SK-N-SH (cell line): ENCODE results near the gene FMO5. TPM values are rescaled to one million over a fixed set of nuclear protein-coding genes. Genes with fewer than 3 reads are reported as not detected.

ENCODE experiments used
- CTCF ChIA-PET: fragments of 300-600, 350-600 bp; formaldehyde crosslinking; extraction: SDS; loops from one replicate; lab custom pipeline; 2021; lab: Yijun Ruan, JAX
- POLR2A ChIA-PET: fragments of 350-600 bp; sonication (Branson Sonifier 250); formaldehyde crosslinking; extraction: SDS; loops from one replicate; lab custom pipeline; 2020; ENCODE audit warnings: antibody characterized with exemption, inconsistent platforms; lab: Yijun Ruan, JAX
- DNase-seq: peaks from one replicate; pipeline ENCODE4 v3.0.0; 2012
- H2AFZ ChIP-seq: fragments of 200-600 bp; sonication (generic); 2 replicates; pipeline ENCODE4 v1.8.1; 2016; ENCODE audit warnings: antibody characterized with exemption, mild to moderate bottlenecking, low read depth
- H3F3A ChIP-seq: fragments of 200-600 bp; sonication (generic); replicated peaks from 2 replicates; pipeline ENCODE3; 2016; ENCODE audit warnings: antibody characterized with exemption, mild to moderate bottlenecking; ENCODE audit not compliant: insufficient read depth
- H3K27ac ChIP-seq, 2 experiments: fragments of 200-500 bp in 1 of 2; fragments of 200-600 bp in 1 of 2; sonication (Bioruptor generic) in 1 of 2; sonication (generic), shearing (Covaris generic) in 1 of 2; 2 replicates each; pipeline versions ENCODE4 v1.5.1 to v1.6.1; 2014 to 2016; ENCODE audit warnings: low read depth in 2 of 2, inconsistent platforms in 1 of 2, low read length in 1 of 2, mild to moderate bottlenecking in 1 of 2, mixed read lengths in 1 of 2
- H3K27me3 ChIP-seq: fragments of 200-600 bp; sonication (generic), shearing (Covaris generic); 2 replicates; pipeline ENCODE4 v1.6.1; 2016; ENCODE audit warnings: mixed run types; ENCODE audit not compliant: insufficient read depth
- H3K36me3 ChIP-seq, 2 experiments: fragments of 200-500 bp in 1 of 2; fragments of 200-600 bp in 1 of 2; sonication (Bioruptor generic) in 1 of 2; sonication (generic) in 1 of 2; replicated peaks in 1 of 2; 2 replicates each; pipeline versions ENCODE3 to v1.5.1; 2014 to 2016; ENCODE audit warnings: low read length in 1 of 2, mild to moderate bottlenecking in 1 of 2; ENCODE audit not compliant: insufficient read depth in 2 of 2, control insufficient read depth in 1 of 2
- H3K4me1 ChIP-seq, 2 experiments: fragments of 200-500 bp in 1 of 2; fragments of 200-600 bp in 1 of 2; sonication (Bioruptor generic) in 1 of 2; sonication (generic), shearing (Covaris generic) in 1 of 2; 2 replicates each; pipeline versions ENCODE4 v1.5.1 to v1.6.1; 2014 to 2016; ENCODE audit warnings: low read depth in 1 of 2, low read length in 1 of 2, mixed run types in 1 of 2; ENCODE audit not compliant: insufficient read depth in 2 of 2, control insufficient read depth in 1 of 2
- H3K4me2 ChIP-seq: fragments of 200-600 bp; sonication (generic), shearing (Covaris generic); 2 replicates; pipeline ENCODE4 v1.6.1; 2017; ENCODE audit warnings: mixed run types
- H3K4me3 ChIP-seq, 2 experiments: fragments of 200-500 bp in 1 of 2; fragments of 200-600 bp in 1 of 2; sonication (Bioruptor generic) in 1 of 2; sonication (generic), shearing (Covaris generic) in 1 of 2; 2 replicates each; pipeline versions ENCODE4 v1.5.1 to v1.8.1; 2014 to 2016; ENCODE audit warnings: low read depth in 2 of 2, inconsistent platforms in 1 of 2, low read length in 1 of 2, mild to moderate bottlenecking in 1 of 2, mixed read lengths in 1 of 2, moderate library complexity in 1 of 2
- H3K79me2 ChIP-seq: fragments of 200-600 bp; sonication (generic); 2 replicates; pipeline ENCODE4 v1.8.1; 2017; ENCODE audit warnings: mild to moderate bottlenecking; ENCODE audit not compliant: insufficient read depth
- H3K9ac ChIP-seq: fragments of 200-600 bp; sonication (generic); 2 replicates; pipeline ENCODE4 v1.6.1; 2017; ENCODE audit warnings: mixed run types
- H3K9me2 ChIP-seq: fragments of 200-600 bp; sonication (generic); 2 replicates; pipeline ENCODE4 v1.6.1; 2017; ENCODE audit warnings: mixed run types
- H3K9me3 ChIP-seq: fragments of 200-600 bp; sonication (generic); 2 replicates; pipeline ENCODE4 v1.6.1; 2017; ENCODE audit warnings: mixed run types, mild to moderate bottlenecking, moderate library complexity
- H4K20me1 ChIP-seq: fragments of 200-600 bp; sonication (generic); 2 replicates; pipeline ENCODE4 v1.6.1; 2017; ENCODE audit warnings: mild to moderate bottlenecking, mixed run types; ENCODE audit not compliant: insufficient read depth
- ELF1 ChIP-seq: IDR thresholded peaks from 2 replicates; pipeline ENCODE4 v1.4.0; 2012
- FOSL2 ChIP-seq: IDR thresholded peaks from 2 replicates; pipeline ENCODE4 v1.4.0; 2012; ENCODE audit warnings: low read depth, mild to moderate bottlenecking, moderate library complexity, borderline replicate concordance
- GATA2 ChIP-seq: sonication (generic); formaldehyde crosslinking; IDR thresholded peaks from 2 replicates; pipeline ENCODE4 v1.5.0; 2020; ENCODE audit warnings: mild to moderate bottlenecking, missing genetic modification reagents
- JUND ChIP-seq: IDR thresholded peaks from 2 replicates; pipeline ENCODE4 v1.4.0; 2012
- NRF1 ChIP-seq: IDR thresholded peaks from 2 replicates; pipeline ENCODE4 v1.6.1; 2012; ENCODE audit warnings: low read depth, mild to moderate bottlenecking, low read length
- RAD21 ChIP-seq: IDR thresholded peaks from 2 replicates; pipeline ENCODE4 v1.6.1; 2012; ENCODE audit warnings: mild to moderate bottlenecking, low read length
- RCOR1 ChIP-seq: fragments of 150-350 bp; IDR thresholded peaks from 2 replicates; pipeline ENCODE4 v1.6.1; 2017; ENCODE audit warnings: antibody characterized with exemption, low read length
- RXRA ChIP-seq: IDR thresholded peaks from 2 replicates; pipeline ENCODE4 v1.4.0; 2012; ENCODE audit warnings: low read depth, mild to moderate bottlenecking, borderline replicate concordance
- SIN3A ChIP-seq: IDR thresholded peaks from 2 replicates; pipeline ENCODE4 v1.6.1; 2012; ENCODE audit warnings: low read depth, mild to moderate bottlenecking, low read length, moderate library complexity, borderline replicate concordance
- TEAD4 ChIP-seq: IDR thresholded peaks from 2 replicates; pipeline ENCODE4 v1.4.0; 2012; ENCODE audit warnings: mild to moderate bottlenecking, borderline replicate concordance; ENCODE audit not compliant: insufficient read depth
- YY1 ChIP-seq: IDR thresholded peaks from 2 replicates; pipeline ENCODE4 v1.4.0; 2012; ENCODE audit warnings: low read depth, mild to moderate bottlenecking
- WGBS: methylation state at CpG from one replicate; pipeline ENCODE4 v1.1.6; 2017; ENCODE audit warnings: low lambda C conversion rate; 5-methylcytosine and 5-hydroxymethylcytosine counted together
- polyA plus RNA-seq, 3 experiments: library from polyadenylated mRNA; depleted of rRNA; stranded (reverse); fragments of >200 nt; gene quantifications; 2 replicates each; pipeline ENCODE4 v1.2.3, GENCODE V29; 2012
- TF ChIP-seq, protein P1 (sequence below): fragments of 200-600 bp; sonication (generic); IDR thresholded peaks from 2 replicates; pipeline ENCODE4 v1.6.1; 2017; ENCODE audit warnings: antibody characterized with exemption, mild to moderate bottlenecking, moderate library complexity
- TF ChIP-seq, protein P2 (sequence below): fragments of 150-350 bp; IDR thresholded peaks from 2 replicates; pipeline ENCODE4 v1.6.1; 2017; ENCODE audit warnings: antibody characterized with exemption, low read length, low read depth, borderline replicate concordance
- TF ChIP-seq, protein P3 (sequence below): IDR thresholded peaks from 2 replicates; pipeline ENCODE4; 2012
- TF ChIP-seq, protein P4 (sequence below): fragments of 150-350 bp; IDR thresholded peaks from 2 replicates; pipeline ENCODE4 v1.6.1; 2016; ENCODE audit warnings: mild to moderate bottlenecking, low read depth, low read length

Gene FMO5
- polyA plus RNA-seq, 1 of the 3 experiments (the other 2 are of a cell fraction) = 0.30 TPM

DNA sequence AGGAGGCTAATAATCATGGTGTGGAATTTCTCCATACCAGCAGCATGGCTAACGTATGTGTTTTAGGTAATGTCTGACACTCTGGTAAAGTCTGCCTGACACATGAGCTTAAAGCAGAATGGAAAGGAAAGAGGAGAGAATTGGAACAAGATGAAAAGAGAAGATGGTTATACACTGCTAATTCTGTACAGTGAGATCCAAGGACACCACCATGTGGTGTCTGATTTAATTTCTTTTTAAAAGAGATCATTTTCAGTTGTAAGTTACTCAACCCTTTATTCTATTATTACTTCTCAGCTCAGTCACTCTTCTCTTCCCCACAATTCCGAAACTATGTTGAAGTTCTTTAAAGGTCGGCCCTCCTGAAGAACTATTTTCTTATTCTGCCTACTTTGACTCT, 68.5 kb downstream of the FMO5 start:
- Histone ChIP-seq H3K9me3 (no peaks in the 10 kb centered on the region), H4K20me1 (no peaks in the 10 kb centered on the region), H3F3A (peaks cover 2% of the 10 kb centered on the region), H3K4me3 (no peak overlapping the region), H2AFZ (no peak overlapping the region), H3K27me3 (no peaks in the 10 kb centered on the region), H3K36me3 (peaks cover 38 to 80% of the 10 kb centered on the region in 2 experiments), H3K27ac (no peak overlapping the region), H3K4me1 (no peaks in the 10 kb centered on the region), H3K79me2 (no peaks in the 10 kb centered on the region), H3K4me2 (no peak overlapping the region), H3K9me2 (no peaks in the 10 kb centered on the region), H3K9ac (no peak overlapping the region)
- DNase-seq = no peak
- TF ChIP-seq, protein P1, sequence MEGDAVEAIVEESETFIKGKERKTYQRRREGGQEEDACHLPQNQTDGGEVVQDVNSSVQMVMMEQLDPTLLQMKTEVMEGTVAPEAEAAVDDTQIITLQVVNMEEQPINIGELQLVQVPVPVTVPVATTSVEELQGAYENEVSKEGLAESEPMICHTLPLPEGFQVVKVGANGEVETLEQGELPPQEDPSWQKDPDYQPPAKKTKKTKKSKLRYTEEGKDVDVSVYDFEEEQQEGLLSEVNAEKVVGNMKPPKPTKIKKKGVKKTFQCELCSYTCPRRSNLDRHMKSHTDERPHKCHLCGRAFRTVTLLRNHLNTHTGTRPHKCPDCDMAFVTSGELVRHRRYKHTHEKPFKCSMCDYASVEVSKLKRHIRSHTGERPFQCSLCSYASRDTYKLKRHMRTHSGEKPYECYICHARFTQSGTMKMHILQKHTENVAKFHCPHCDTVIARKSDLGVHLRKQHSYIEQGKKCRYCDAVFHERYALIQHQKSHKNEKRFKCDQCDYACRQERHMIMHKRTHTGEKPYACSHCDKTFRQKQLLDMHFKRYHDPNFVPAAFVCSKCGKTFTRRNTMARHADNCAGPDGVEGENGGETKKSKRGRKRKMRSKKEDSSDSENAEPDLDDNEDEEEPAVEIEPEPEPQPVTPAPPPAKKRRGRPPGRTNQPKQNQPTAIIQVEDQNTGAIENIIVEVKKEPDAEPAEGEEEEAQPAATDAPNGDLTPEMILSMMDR = no peak
- TF ChIP-seq SIN3A (no peak), RCOR1 (no peak), TEAD4 (no peak), YY1 (no peak), NRF1 (no peak), JUND (no peak), FOSL2 (no peak), GATA2 (CRISPR knock-in tag) (no peak), ELF1 (no peak), RXRA (no peak), RAD21 (no peak)
- TF ChIP-seq, protein P2, sequence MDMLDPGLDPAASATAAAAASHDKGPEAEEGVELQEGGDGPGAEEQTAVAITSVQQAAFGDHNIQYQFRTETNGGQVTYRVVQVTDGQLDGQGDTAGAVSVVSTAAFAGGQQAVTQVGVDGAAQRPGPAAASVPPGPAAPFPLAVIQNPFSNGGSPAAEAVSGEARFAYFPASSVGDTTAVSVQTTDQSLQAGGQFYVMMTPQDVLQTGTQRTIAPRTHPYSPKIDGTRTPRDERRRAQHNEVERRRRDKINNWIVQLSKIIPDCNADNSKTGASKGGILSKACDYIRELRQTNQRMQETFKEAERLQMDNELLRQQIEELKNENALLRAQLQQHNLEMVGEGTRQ = no peak
- TF ChIP-seq, protein P3, sequence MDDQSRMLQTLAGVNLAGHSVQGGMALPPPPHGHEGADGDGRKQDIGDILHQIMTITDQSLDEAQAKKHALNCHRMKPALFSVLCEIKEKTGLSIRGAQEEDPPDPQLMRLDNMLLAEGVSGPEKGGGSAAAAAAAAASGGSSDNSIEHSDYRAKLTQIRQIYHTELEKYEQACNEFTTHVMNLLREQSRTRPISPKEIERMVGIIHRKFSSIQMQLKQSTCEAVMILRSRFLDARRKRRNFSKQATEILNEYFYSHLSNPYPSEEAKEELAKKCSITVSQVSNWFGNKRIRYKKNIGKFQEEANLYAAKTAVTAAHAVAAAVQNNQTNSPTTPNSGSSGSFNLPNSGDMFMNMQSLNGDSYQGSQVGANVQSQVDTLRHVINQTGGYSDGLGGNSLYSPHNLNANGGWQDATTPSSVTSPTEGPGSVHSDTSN = no peak
- TF ChIP-seq, protein P4, sequence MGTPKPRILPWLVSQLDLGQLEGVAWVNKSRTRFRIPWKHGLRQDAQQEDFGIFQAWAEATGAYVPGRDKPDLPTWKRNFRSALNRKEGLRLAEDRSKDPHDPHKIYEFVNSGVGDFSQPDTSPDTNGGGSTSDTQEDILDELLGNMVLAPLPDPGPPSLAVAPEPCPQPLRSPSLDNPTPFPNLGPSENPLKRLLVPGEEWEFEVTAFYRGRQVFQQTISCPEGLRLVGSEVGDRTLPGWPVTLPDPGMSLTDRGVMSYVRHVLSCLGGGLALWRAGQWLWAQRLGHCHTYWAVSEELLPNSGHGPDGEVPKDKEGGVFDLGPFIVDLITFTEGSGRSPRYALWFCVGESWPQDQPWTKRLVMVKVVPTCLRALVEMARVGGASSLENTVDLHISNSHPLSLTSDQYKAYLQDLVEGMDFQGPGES = no peak
- CTCF ChIA-PET = interaction anchor here (1.5 kb wide), 1 partner anchor 16 kb away, joined by 4 read pairs; no protein-coding TSS in a partner anchor
- POLR2A ChIA-PET = no interaction called here
- 96% methylated on average over 3 of the region's 3 CpGs for WGBS
